Lower leg skin (tissue), 3 donors: ENCODE results near the gene PIRT.

Source experiments
- CTCF ChIP-seq, 3 donors: fragments of 450-650 bp; IDR thresholded peaks; one replicate each; pipeline ENCODE4 v1.5.1; 2016; ENCODE audit warnings: antibody characterized with exemption in 3 of 3, mild to moderate bottlenecking in 3 of 3, moderate library complexity in 2 of 3
- POLR2A ChIP-seq, 2 donors: fragments of 450-650 bp; IDR thresholded peaks; one replicate each; pipeline ENCODE4 v1.6.1; 2016 to 2017; ENCODE audit warnings: antibody characterized with exemption in 2 of 2, mild to moderate bottlenecking in 1 of 2, moderate library complexity in 1 of 2

DNA sequence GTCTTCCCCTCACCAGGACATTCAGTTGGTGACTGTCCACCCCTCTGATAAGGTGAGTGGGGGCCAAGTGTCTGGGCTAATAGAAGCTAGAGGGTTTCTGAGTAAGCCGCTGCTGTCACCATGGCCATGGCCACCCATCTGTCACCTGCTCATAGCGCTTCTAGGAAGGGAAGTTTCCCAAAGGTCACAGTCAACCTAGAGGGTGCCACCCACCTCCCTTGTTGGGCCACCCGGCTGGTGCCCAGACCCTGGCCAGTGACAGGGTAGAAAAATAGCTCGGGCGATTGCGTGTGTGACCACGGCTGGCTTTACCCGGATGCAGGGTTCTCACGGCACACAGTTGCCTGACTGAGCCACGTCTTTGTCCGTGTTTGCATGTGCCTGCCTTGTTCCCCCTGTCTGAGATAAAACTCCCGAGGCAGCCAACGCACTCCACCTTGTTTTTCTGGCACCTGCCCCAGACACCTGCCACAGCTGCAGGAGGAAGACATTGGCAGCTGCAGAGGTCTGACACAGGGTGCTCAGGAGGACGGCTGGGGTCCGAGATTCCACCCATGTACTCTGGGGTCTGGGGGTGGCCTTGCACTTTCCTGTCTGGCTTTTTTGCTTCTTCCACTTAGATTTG, 809 bp downstream of the PIRT start:
- no peak for TF ChIP-seq CTCF (IDR thresholded peaks at IDR 0.05)
- no peak for TF ChIP-seq POLR2A (IDR thresholded peaks at IDR 0.05)
